WTC11 (cell line): ENCODE results near the gene ADD1.

Source experiments
- AFF4 ChIP-seq: sonication (generic); formaldehyde crosslinking; IDR thresholded peaks from 2 replicates; pipeline ENCODE4 v1.8.1; 2023; ENCODE audit warnings: mild to moderate bottlenecking, missing genetic modification reagents, borderline replicate concordance
- ATF1 ChIP-seq: sonication (generic); formaldehyde crosslinking; IDR thresholded peaks from 2 replicates; pipeline ENCODE4 v1.8.1; 2023; ENCODE audit warnings: mild to moderate bottlenecking, moderate library complexity, missing genetic modification reagents
- CTCF ChIP-seq: fragments of 200-600 bp; IDR thresholded peaks from 2 replicates; pipeline ENCODE4 v1.8.0; 2022; ENCODE audit warnings: antibody characterized with exemption
- ETV6 ChIP-seq: sonication (generic); formaldehyde crosslinking; IDR thresholded peaks from 2 replicates; pipeline ENCODE4 v1.8.1; 2022; ENCODE audit warnings: mild to moderate bottlenecking, missing genetic modification reagents
- GABPB1 ChIP-seq: sonication (generic); formaldehyde crosslinking; IDR thresholded peaks from 2 replicates; pipeline ENCODE4 v1.8.1; 2023; ENCODE audit warnings: mild to moderate bottlenecking, missing genetic modification reagents
- IRF2 ChIP-seq: sonication (generic); formaldehyde crosslinking; IDR thresholded peaks from 2 replicates; pipeline ENCODE4 v1.8.0; 2022; ENCODE audit warnings: low read depth, missing genetic modification reagents, borderline replicate concordance
- MYBL2 ChIP-seq: sonication (generic); formaldehyde crosslinking; IDR thresholded peaks from 2 replicates; pipeline ENCODE4 v1.8.1; 2023; ENCODE audit warnings: mild to moderate bottlenecking, moderate library complexity, missing genetic modification reagents
- SMAD3 ChIP-seq: sonication (generic); formaldehyde crosslinking; IDR thresholded peaks from 2 replicates; pipeline ENCODE4 v1.8.0; 2022; ENCODE audit warnings: missing genetic modification reagents, mild to moderate bottlenecking, borderline replicate concordance
- USF2 ChIP-seq: sonication (generic); formaldehyde crosslinking; IDR thresholded peaks from 2 replicates; pipeline ENCODE4 v1.8.1; 2023; ENCODE audit warnings: mild to moderate bottlenecking, missing genetic modification reagents, moderate library complexity
- ZNF232 ChIP-seq: sonication (generic); formaldehyde crosslinking; IDR thresholded peaks from 2 replicates; pipeline ENCODE4 v1.8.0; 2022; ENCODE audit warnings: mild to moderate bottlenecking, missing genetic modification reagents
- ZNF263 ChIP-seq: sonication (generic); formaldehyde crosslinking; IDR thresholded peaks from 2 replicates; pipeline ENCODE4 v1.8.1; 2022; ENCODE audit warnings: low read depth, mild to moderate bottlenecking, moderate library complexity, missing genetic modification reagents
- TF ChIP-seq, protein P1 (sequence below): sonication (generic); formaldehyde crosslinking; IDR thresholded peaks from 2 replicates; pipeline ENCODE4 v1.8.0; 2022; ENCODE audit warnings: missing genetic modification reagents
- TF ChIP-seq, protein P2 (sequence below): sonication (generic); formaldehyde crosslinking; IDR thresholded peaks from 2 replicates; pipeline ENCODE4 v1.8.1; 2023; ENCODE audit warnings: mild to moderate bottlenecking, moderate library complexity, missing genetic modification reagents

DNA sequence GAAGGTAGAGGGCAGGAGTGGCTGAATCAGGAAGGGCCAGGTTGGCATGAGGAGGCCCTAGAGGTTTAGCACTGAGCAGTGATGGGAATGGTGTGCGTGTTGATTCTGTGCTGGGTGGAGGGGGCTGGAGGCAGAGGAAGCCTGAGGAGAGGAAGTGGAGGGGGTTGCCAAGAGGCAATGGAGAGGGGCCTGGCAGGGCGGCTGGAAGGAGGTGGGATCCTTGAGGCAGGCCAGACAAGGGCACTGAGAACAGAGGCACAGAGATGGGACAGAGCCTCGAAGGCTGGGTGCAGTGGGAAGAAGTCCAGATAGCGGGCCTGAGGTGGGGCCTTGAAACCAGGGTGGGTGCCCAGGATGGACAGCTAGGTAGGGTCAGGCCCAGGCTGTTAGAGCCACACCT, 26.5 kb upstream of the ADD1 start:
- TF ChIP-seq ZNF263 (CRISPR knock-in tag) = no peak
- TF ChIP-seq CTCF = no peak
- no peak for TF ChIP-seq SMAD3 (CRISPR knock-in tag)
- TF ChIP-seq, protein P1, sequence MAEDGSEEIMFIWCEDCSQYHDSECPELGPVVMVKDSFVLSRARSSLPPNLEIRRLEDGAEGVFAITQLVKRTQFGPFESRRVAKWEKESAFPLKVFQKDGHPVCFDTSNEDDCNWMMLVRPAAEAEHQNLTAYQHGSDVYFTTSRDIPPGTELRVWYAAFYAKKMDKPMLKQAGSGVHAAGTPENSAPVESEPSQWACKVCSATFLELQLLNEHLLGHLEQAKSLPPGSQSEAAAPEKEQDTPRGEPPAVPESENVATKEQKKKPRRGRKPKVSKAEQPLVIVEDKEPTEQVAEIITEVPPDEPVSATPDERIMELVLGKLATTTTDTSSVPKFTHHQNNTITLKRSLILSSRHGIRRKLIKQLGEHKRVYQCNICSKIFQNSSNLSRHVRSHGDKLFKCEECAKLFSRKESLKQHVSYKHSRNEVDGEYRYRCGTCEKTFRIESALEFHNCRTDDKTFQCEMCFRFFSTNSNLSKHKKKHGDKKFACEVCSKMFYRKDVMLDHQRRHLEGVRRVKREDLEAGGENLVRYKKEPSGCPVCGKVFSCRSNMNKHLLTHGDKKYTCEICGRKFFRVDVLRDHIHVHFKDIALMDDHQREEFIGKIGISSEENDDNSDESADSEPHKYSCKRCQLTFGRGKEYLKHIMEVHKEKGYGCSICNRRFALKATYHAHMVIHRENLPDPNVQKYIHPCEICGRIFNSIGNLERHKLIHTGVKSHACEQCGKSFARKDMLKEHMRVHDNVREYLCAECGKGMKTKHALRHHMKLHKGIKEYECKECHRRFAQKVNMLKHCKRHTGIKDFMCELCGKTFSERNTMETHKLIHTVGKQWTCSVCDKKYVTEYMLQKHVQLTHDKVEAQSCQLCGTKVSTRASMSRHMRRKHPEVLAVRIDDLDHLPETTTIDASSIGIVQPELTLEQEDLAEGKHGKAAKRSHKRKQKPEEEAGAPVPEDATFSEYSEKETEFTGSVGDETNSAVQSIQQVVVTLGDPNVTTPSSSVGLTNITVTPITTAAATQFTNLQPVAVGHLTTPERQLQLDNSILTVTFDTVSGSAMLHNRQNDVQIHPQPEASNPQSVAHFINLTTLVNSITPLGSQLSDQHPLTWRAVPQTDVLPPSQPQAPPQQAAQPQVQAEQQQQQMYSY (CRISPR knock-in tag) = no peak
- no peak for TF ChIP-seq ZNF232 (CRISPR knock-in tag)
- no peak for TF ChIP-seq MYBL2 (CRISPR knock-in tag)
- no peak for TF ChIP-seq USF2
- TF ChIP-seq, protein P2, sequence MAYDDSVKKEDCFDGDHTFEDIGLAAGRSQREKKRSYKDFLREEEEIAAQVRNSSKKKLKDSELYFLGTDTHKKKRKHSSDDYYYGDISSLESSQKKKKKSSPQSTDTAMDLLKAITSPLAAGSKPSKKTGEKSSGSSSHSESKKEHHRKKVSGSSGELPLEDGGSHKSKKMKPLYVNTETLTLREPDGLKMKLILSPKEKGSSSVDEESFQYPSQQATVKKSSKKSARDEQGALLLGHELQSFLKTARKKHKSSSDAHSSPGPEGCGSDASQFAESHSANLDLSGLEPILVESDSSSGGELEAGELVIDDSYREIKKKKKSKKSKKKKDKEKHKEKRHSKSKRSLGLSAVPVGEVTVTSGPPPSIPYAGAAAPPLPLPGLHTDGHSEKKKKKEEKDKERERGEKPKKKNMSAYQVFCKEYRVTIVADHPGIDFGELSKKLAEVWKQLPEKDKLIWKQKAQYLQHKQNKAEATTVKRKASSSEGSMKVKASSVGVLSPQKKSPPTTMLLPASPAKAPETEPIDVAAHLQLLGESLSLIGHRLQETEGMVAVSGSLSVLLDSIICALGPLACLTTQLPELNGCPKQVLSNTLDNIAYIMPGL (CRISPR knock-in tag) = no peak
- TF ChIP-seq GABPB1 (CRISPR knock-in tag) = no peak
- no peak for TF ChIP-seq ETV6
- no peak for TF ChIP-seq IRF2 (CRISPR knock-in tag)
- TF ChIP-seq ATF1 (CRISPR knock-in tag) = no peak
- TF ChIP-seq AFF4 (CRISPR knock-in tag) = no peak
